ENCODE measurements around the gene AGPAT4. TPM values are rescaled to one million over a fixed set of nuclear protein-coding genes. Genes with fewer than 3 reads are reported as not detected.

The AGPAT4 gene
- polyA plus RNA-seq, 1 donor from 2014 or later: 0.98 TPM

- Mint-ChIP-seq H3K4me3 (peak overlapping the region in 1 of 4 donors; percentile 3), H3K27ac (no peak overlapping the region), H3K4me1 (peaks cover 7 to 8% (median 7%) of the 10 kb centered on the region in 3 donors), H3K36me3 (no peaks in the 10 kb centered on the region), H3K27me3 (peaks cover 18% of the 10 kb centered on the region), H3K9me3 (peaks cover 0 to 2% (median 0%) of the 10 kb centered on the region in 3 donors)
These were observed 2.4 kb downstream of the AGPAT4 start for GRCh38 chr6:161271343-161272030.

GRCh38 chr6:161270116-161270515, 3.7 kb downstream of the AGPAT4 start:
- H3K27ac Mint-ChIP-seq: no peak overlapping the region
- H3K36me3 Mint-ChIP-seq: no peaks in the 10 kb centered on the region
- H3K9me3 Mint-ChIP-seq: peaks cover 0 to 2% (median 0%) of the 10 kb centered on the region in 3 donors
- peaks cover 12% of the 10 kb centered on the region for H3K27me3 Mint-ChIP-seq
- peaks cover 7 to 8% (median 7%) of the 10 kb centered on the region in 3 donors for H3K4me1 Mint-ChIP-seq
- H3K4me3 Mint-ChIP-seq: no peak overlapping the region

GRCh38 chr6:161269310-161269709, 4.6 kb downstream of the AGPAT4 start:
- peaks cover 6% of the 10 kb centered on the region for H3K27me3 Mint-ChIP-seq
- no peaks in the 10 kb centered on the region for H3K36me3 Mint-ChIP-seq
- H3K27ac Mint-ChIP-seq: no peak overlapping the region
- H3K4me3 Mint-ChIP-seq: no peak overlapping the region
- peaks cover 0 to 2% (median 0%) of the 10 kb centered on the region in 3 donors for H3K9me3 Mint-ChIP-seq
- peaks cover 5 to 6% (median 6%) of the 10 kb centered on the region in 3 donors for H3K4me1 Mint-ChIP-seq

GRCh38 chr6:161268531-161269210, 5.2 kb downstream of the AGPAT4 start:
- Mint-ChIP-seq H3K4me1 (peaks cover 0 to 2% (median 2%) of the 10 kb centered on the region in 3 donors), H3K36me3 (no peaks in the 10 kb centered on the region), H3K27me3 (peaks cover 3% of the 10 kb centered on the region), H3K9me3 (peaks cover 0 to 2% (median 0%) of the 10 kb centered on the region in 3 donors), H3K4me3 (peak overlapping the region in 1 of 4 donors; percentile 0), H3K27ac (no peak overlapping the region)

GRCh38 chr6:161266513-161267230, 7.2 kb downstream of the AGPAT4 start:
- Mint-ChIP-seq H3K4me3 (no peak overlapping the region), H3K4me1 (no peaks in the 10 kb centered on the region), H3K36me3 (no peaks in the 10 kb centered on the region), H3K27me3 (no peaks in the 10 kb centered on the region), H3K9me3 (peaks cover 0 to 2% (median 0%) of the 10 kb centered on the region in 3 donors), H3K27ac (no peak overlapping the region)

- H3K4me3 Mint-ChIP-seq: no peak overlapping the region
- peaks cover 0 to 2% (median 0%) of the 10 kb centered on the region in 3 donors for H3K9me3 Mint-ChIP-seq
- no peak overlapping the region for H3K27ac Mint-ChIP-seq
- no peaks in the 10 kb centered on the region for H3K27me3 Mint-ChIP-seq
- no peaks in the 10 kb centered on the region for H3K36me3 Mint-ChIP-seq
- H3K4me1 Mint-ChIP-seq: no peaks in the 10 kb centered on the region
These were observed 7.9 kb downstream of the AGPAT4 start for GRCh38 chr6:161265975-161266374.

GRCh38 chr6:161265554-161265953, 8.3 kb downstream of the AGPAT4 start:
- Mint-ChIP-seq H3K4me3 (no peak overlapping the region), H3K27me3 (no peaks in the 10 kb centered on the region), H3K9me3 (peaks cover 0 to 2% (median 0%) of the 10 kb centered on the region in 3 donors), H3K4me1 (no peaks in the 10 kb centered on the region), H3K27ac (no peak overlapping the region), H3K36me3 (no peaks in the 10 kb centered on the region)

GRCh38 chr6:161264181-161264580, 9.7 kb downstream of the AGPAT4 start:
- no peaks in the 10 kb centered on the region for H3K9me3 Mint-ChIP-seq
- no peaks in the 10 kb centered on the region for H3K27me3 Mint-ChIP-seq
- H3K36me3 Mint-ChIP-seq: no peaks in the 10 kb centered on the region
- no peaks in the 10 kb centered on the region for H3K4me1 Mint-ChIP-seq
- H3K27ac Mint-ChIP-seq: no peak overlapping the region
- no peak overlapping the region for H3K4me3 Mint-ChIP-seq

- peaks cover 3% of the 10 kb centered on the region for H3K36me3 Mint-ChIP-seq
- no peaks in the 10 kb centered on the region for H3K9me3 Mint-ChIP-seq
- H3K27me3 Mint-ChIP-seq: no peaks in the 10 kb centered on the region
- no peak overlapping the region for H3K4me3 Mint-ChIP-seq
- no peak overlapping the region for H3K27ac Mint-ChIP-seq
- no peaks in the 10 kb centered on the region for H3K4me1 Mint-ChIP-seq
These were observed 12.0 kb downstream of the AGPAT4 start for GRCh38 chr6:161261816-161262215.

GRCh38 chr6:161261325-161261724, 12.5 kb downstream of the AGPAT4 start:
- Mint-ChIP-seq H3K9me3 (no peaks in the 10 kb centered on the region), H3K36me3 (peaks cover 3% of the 10 kb centered on the region), H3K27me3 (no peaks in the 10 kb centered on the region), H3K27ac (no peak overlapping the region), H3K4me3 (no peak overlapping the region), H3K4me1 (no peaks in the 10 kb centered on the region)

- no peaks in the 10 kb centered on the region for H3K4me1 Mint-ChIP-seq
- peaks cover 3% of the 10 kb centered on the region for H3K36me3 Mint-ChIP-seq
- no peaks in the 10 kb centered on the region for H3K27me3 Mint-ChIP-seq
- no peaks in the 10 kb centered on the region for H3K9me3 Mint-ChIP-seq
- no peak overlapping the region for H3K4me3 Mint-ChIP-seq
- peak overlapping the region in 1 of 3 donors; percentile 36 for H3K27ac Mint-ChIP-seq
These were observed 14.6 kb downstream of the AGPAT4 start for GRCh38 chr6:161259302-161259701.

- no peaks in the 10 kb centered on the region for H3K4me1 Mint-ChIP-seq
- no peaks in the 10 kb centered on the region for H3K27me3 Mint-ChIP-seq
- H3K9me3 Mint-ChIP-seq: no peaks in the 10 kb centered on the region
- no peak overlapping the region for H3K4me3 Mint-ChIP-seq
- H3K36me3 Mint-ChIP-seq: peaks cover 3% of the 10 kb centered on the region
- H3K27ac Mint-ChIP-seq: no peak overlapping the region
These were observed 15.9 kb downstream of the AGPAT4 start for GRCh38 chr6:161257793-161258457.

GRCh38 chr6:161256407-161256806, 17.5 kb downstream of the AGPAT4 start:
- no peaks in the 10 kb centered on the region for H3K4me1 Mint-ChIP-seq
- H3K27me3 Mint-ChIP-seq: no peaks in the 10 kb centered on the region
- H3K36me3 Mint-ChIP-seq: peaks cover 3% of the 10 kb centered on the region
- no peak overlapping the region for H3K27ac Mint-ChIP-seq
- no peaks in the 10 kb centered on the region for H3K9me3 Mint-ChIP-seq
- H3K4me3 Mint-ChIP-seq: no peak overlapping the region

GRCh38 chr6:161255518-161255917, 18.3 kb downstream of the AGPAT4 start:
- Mint-ChIP-seq H3K9me3 (no peaks in the 10 kb centered on the region), H3K4me1 (no peaks in the 10 kb centered on the region), H3K27me3 (no peaks in the 10 kb centered on the region), H3K36me3 (peaks cover 3% of the 10 kb centered on the region), H3K27ac (no peak overlapping the region), H3K4me3 (no peak overlapping the region)

Measured in IgD-negative memory B cell (primary cell).